K562 (cell line): ENCODE measurements around the gene HSPA4L. TPM values are rescaled to one million over a fixed set of nuclear protein-coding genes. Genes with fewer than 3 reads are reported as not detected.

ENCODE experiments used
- DPF2 ChIP-seq: fragments of 450-650 bp; IDR thresholded peaks from 2 replicates; pipeline ENCODE4 v1.6.1; 2016
- HCFC1 ChIP-seq: IDR thresholded peaks from 2 replicates; pipeline ENCODE4 v1.6.1; 2012; ENCODE audit warnings: low read depth, low read length, improper control_type of control experiment
- KLF16 ChIP-seq: IDR thresholded peaks from 2 replicates; pipeline ENCODE4 v1.6.1; 2016; ENCODE audit warnings: antibody characterized with exemption
- MED1 ChIP-seq: sonication (generic); formaldehyde crosslinking; IDR thresholded peaks from 2 replicates; pipeline ENCODE4 v1.8.1; 2023; ENCODE audit warnings: missing genetic modification reagents, borderline replicate concordance
- NCOA2 ChIP-seq, 2 experiments: fragments of 450-650 bp; IDR thresholded peaks; 2 replicates each; pipeline ENCODE4 v1.6.1; 2018; ENCODE audit warnings: mild to moderate bottlenecking in 2 of 2, moderate library complexity in 1 of 2; ENCODE audit not compliant: partially characterized antibody in 2 of 2
- NFATC3 ChIP-seq: fragments of 450-650 bp; IDR thresholded peaks from 2 replicates; pipeline ENCODE4 v1.6.1; 2017; ENCODE audit warnings: mild to moderate bottlenecking
- NFIC ChIP-seq: fragments of 450-650 bp; IDR thresholded peaks from 2 replicates; pipeline ENCODE4 v1.6.1; 2017; ENCODE audit warnings: mild to moderate bottlenecking, inconsistent platforms
- NFRKB ChIP-seq: fragments of 450-650 bp; IDR thresholded peaks from 2 replicates; pipeline ENCODE4 v1.6.1; 2016; ENCODE audit warnings: low read depth
- RBM39 ChIP-seq: fragments of 200-400 bp; formaldehyde crosslinking; optimal IDR thresholded peaks from 2 replicates; pipeline ENCODE3; 2018; ENCODE audit warnings: low read depth, low read length
- SNRNP70 ChIP-seq: fragments of 200-400 bp; formaldehyde crosslinking; optimal IDR thresholded peaks from 2 replicates; pipeline ENCODE3; 2017; ENCODE audit warnings: low read depth, low read length
- SRSF7 ChIP-seq: fragments of 200-400 bp; formaldehyde crosslinking; optimal IDR thresholded peaks from 2 replicates; pipeline ENCODE3; 2017; ENCODE audit warnings: mild to moderate bottlenecking, low read depth, low read length
- ZBTB17 ChIP-seq: fragments of 450-650 bp; formaldehyde crosslinking; IDR thresholded peaks from 2 replicates; pipeline ENCODE4 v1.4.0; 2020; ENCODE audit warnings: mild to moderate bottlenecking
- ZC3H11A ChIP-seq: IDR thresholded peaks from 2 replicates; pipeline ENCODE4 v1.6.1; 2012; ENCODE audit warnings: low read depth, low read length, improper control_type of control experiment
- ZC3H8 ChIP-seq: fragments of 450-650 bp; IDR thresholded peaks from 2 replicates; pipeline ENCODE4 v1.6.1; 2017
- ZNF23 ChIP-seq: fragments of 250-450 bp; sonication (Bioruptor Pico); IDR thresholded peaks from 2 replicates; pipeline ENCODE4 v1.4.0; 2020; ENCODE audit warnings: mild to moderate bottlenecking
- ZNF318 ChIP-seq, 2 experiments: fragments of 450-650 bp; IDR thresholded peaks; 2 replicates each; pipeline ENCODE4 v1.6.1; 2016; ENCODE audit warnings: mild to moderate bottlenecking in 2 of 2, borderline replicate concordance in 1 of 2, low read depth in 1 of 2, moderate library complexity in 1 of 2
- ZNF395 ChIP-seq: fragments of 200-800 bp; sonication (Bioruptor generic); IDR thresholded peaks from 2 replicates; pipeline ENCODE4 v1.6.1; 2017; ENCODE audit warnings: missing genetic modification characterization, missing compliant biosample characterization
- ZNF639 ChIP-seq, 2 experiments: fragments of 200-800 bp in 1 of 2; sonication (Bioruptor generic) in 1 of 2; sonication (generic) in 1 of 2; formaldehyde crosslinking in 1 of 2; IDR thresholded peaks in 1 of 2; conservative IDR thresholded peaks in 1 of 2; 2 replicates each; pipeline versions ENCODE4 v1.5.0 to v1.6.1; 2016 to 2020; ENCODE audit warnings: missing compliant biosample characterization in 1 of 2, missing genetic modification characterization in 1 of 2, missing genetic modification reagents in 1 of 2
- polyA plus RNA-seq, 8 experiments: library from polyadenylated mRNA; depleted of rRNA in 4 of 8; stranded (reverse) in 5 of 8; unstranded in 3 of 8; fragments of >200 nt; fragmentation: Nextera tagmentation in 2 of 8; fragmentation: Illumina TruSeq in 1 of 8; extraction: Ambion mirVana in 2 of 8; extraction: Trizol in 1 of 8; gene quantifications; 2 replicates each; pipeline versions ENCODE4 v1.2.1 to v1.2.3, GENCODE V29; 2011 to 2014; ENCODE audit warnings: inconsistent platforms in 1 of 8, missing spikeins in 1 of 8
- total RNA-seq, 7 experiments: library from RNA; depleted of rRNA in 6 of 7; stranded (reverse); fragments of >200 nt in 6 of 7; fragmentation: Illumina TruSeq in 2 of 7; extraction: Trizol in 2 of 7; gene quantifications; 2 replicates each; pipeline versions ENCODE4 v1.2.1 to v1.2.3, GENCODE V29; 2011 to 2021; ENCODE audit warnings: low replicate concordance in 1 of 7

Gene HSPA4L
- total and polyA plus RNA-seq, 9 of the 15 experiments (the other 6 are each of a cell fraction or from before 2014, with no cell fraction given): 12.3 to 37.0 (median 21.7) TPM

GRCh38 chr4:127880763-127881562 is 98.8 kb downstream of the HSPA4L start, which contains the start of gene PLK4 (continued):
- TF ChIP-seq ZNF23: no peak
- TF ChIP-seq DPF2: no peak; the same call in 1 of the 2 replicates
- TF ChIP-seq ZBTB17 (CRISPR knock-in tag): 0 out of 2 replicates have a peak, but pooled peaks have one; percentile 20
- no peak for TF ChIP-seq ZNF639 (CRISPR knock-in tag; conservative IDR thresholded peaks at IDR 0.05 in 1 of 2, IDR thresholded peaks at IDR 0.05 in 1 of 2)
- 0 out of 2 replicates have a peak, but pooled peaks have one; percentile 9 for TF ChIP-seq ZNF395
- TF ChIP-seq ZC3H8: no peak
- TF ChIP-seq KLF16: no peak
- no peak for TF ChIP-seq ZC3H11A
- no peak for TF ChIP-seq SNRNP70
- TF ChIP-seq SRSF7: no peak
- no peak; the same call in 1 of the 2 replicates for TF ChIP-seq HCFC1
- TF ChIP-seq RBM39: peak; percentile 22
- no peak for TF ChIP-seq NFATC3
- TF ChIP-seq NCOA2 (IDR thresholded peaks at IDR 0.05; ENCODE audit: partially characterized antibody in 2 of 2): no peak
- TF ChIP-seq NFRKB: peak; percentile 98
- TF ChIP-seq NFIC: peak; percentile 60; the same call in 1 of the 2 replicates
- no peak for TF ChIP-seq ZNF318 (IDR thresholded peaks at IDR 0.05; ENCODE audit: borderline replicate concordance in 1 of 2, low read depth in 1 of 2)
- no peak for TF ChIP-seq MED1 (CRISPR knock-in tag)
